GM12892 (cell line): ENCODE measurements around the gene SV2B.

Experiments
- POLR2A ChIP-seq: IDR thresholded peaks from 2 replicates; pipeline ENCODE4 v1.6.1; 2011; ENCODE audit warnings: low read depth, low read length, control low read depth
- POLR2AphosphoS5 ChIP-seq: IDR thresholded peaks from 2 replicates; pipeline ENCODE4 v1.6.1; 2011; ENCODE audit warnings: low read depth, low read length, control low read depth
- TAF1 ChIP-seq: IDR thresholded peaks from 2 replicates; pipeline ENCODE4 v1.6.1; 2011; ENCODE audit warnings: low read depth, mild to moderate bottlenecking, control low read depth, low read length, borderline replicate concordance

GRCh38 chr15:91270747-91271146 lies 170.7 kb downstream of the SV2B start:
- TF ChIP-seq POLR2AphosphoS5 (no peak), POLR2A (no peak), TAF1 (no peak)
